Islet of Langerhans (tissue), 1 donor: ENCODE results near the gene SEPTIN10.

Experiments used
- FAIRE-seq: peaks from one replicate; lab custom pipeline; 2011; peaks lifted over from hg19 to GRCh38; lab: Jason Lieb, UNC

The SEPTIN10 gene

DNA sequence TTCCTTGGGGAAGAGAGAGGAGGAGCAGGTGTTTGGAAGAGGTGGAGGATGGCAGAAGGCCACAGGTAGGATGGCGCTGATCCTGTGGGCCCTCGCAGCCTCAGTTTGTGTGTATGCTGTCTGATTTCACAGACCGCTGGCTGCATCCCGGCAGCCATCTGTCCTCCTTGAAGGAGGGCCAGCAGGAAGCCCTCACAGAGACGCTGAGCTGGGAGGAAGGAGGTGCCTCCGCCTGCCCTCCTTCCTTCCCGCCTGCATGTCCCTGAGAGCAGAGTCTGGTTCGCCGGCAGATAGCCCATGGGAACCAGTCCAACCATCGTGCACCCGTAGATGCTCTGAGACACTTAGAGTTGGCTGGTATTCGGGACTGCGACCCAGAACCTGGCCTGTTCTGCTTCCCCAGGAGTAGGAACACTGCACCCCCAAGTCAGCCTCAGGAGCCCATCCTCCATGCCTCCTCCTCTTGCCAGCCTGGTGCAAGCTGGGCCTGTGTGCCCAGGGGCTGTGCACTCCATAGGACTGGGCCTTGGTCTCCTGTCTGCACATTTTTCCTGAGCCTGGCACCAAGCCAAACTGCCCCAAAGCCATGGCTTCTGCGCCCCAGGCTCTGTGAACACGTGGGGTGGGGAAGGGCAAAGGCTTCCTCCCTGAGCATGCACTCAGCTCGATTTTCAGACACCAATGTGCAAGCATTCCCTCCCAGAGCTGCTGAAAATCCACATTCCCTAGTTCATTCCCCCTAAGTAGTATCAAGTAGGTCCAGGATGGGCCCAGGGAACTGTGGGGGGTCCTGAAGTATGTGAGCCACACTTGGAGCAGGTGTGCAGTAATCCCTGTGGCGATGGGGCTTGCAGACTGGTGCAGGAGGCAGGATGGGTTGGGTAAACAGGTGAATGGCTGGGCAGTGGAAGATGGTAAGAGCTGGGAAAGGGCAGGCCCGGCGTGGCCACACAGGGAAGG, 115.6 kb downstream of the SEPTIN10 start:
- no peak for FAIRE-seq

DNA sequence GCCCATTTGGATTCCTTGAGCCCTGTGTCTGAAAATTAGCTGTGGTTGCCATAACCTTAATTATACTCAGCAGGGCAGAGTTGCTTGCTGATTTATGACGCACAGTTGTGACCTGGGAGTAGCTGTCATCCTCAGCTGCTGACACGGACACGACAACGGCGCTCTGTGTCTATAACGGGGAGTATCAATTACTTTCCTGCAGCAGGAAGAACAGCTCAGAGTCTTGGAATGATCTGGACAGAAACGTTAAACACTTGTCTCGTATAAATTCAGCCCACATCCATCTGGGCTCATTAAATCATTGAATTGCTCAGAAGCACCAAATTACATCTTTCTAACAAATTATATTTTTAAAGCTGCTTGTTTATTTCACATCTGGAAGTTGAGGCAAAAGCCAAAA, 116.3 kb downstream of the SEPTIN10 start:
- FAIRE-seq = no peak

DNA sequence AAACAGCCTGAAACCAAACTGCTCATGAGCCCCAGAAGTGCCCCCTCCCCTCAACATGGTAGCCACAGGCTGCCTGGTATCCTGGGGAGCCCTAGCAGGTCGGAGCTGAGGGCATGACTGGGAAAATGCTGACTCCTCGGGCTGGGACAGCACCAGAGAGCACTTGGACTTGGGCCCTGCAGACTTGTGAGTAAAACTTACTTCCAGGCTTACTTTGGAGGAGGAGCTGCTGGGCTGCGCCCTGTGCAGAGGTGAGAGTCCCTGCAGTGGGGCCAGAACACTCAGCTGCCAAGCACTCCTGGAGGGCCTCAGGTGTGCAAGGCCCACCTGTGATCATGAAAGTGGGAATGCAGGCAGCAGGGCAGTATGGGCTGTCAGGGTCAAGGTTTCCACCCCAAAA, 119.4 kb downstream of the SEPTIN10 start:
- FAIRE-seq = no peak

DNA sequence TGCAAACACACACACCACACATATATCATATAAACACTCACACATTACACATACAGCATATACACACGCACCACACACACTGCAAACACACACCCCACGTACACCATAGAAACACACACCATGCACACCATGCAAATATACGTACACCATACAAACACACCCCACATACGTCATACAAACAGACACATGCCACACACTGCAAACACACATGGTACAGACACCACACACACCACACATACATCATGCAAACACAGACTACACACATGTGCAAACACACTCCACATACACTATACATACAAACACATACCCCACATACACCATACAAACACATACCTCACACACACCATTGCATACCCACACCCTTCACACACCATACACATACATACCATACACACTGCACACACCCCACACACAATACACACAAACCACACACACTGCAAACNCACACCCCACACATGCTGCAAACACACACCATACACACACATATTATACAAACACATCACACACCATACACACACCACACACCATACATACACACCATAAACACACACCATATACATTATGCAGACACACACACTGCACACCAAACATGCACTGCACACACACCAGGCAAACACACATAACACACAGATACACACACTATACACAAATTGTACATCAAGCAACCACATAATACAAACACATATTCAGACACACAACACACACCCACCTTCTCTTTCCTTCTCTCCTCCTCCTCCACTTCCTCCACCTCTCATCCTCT, 120.4 kb downstream of the SEPTIN10 start:
- FAIRE-seq = no peak
